ENCODE measurements around the gene SLC8A1.

The SLC8A1 gene

DNA sequence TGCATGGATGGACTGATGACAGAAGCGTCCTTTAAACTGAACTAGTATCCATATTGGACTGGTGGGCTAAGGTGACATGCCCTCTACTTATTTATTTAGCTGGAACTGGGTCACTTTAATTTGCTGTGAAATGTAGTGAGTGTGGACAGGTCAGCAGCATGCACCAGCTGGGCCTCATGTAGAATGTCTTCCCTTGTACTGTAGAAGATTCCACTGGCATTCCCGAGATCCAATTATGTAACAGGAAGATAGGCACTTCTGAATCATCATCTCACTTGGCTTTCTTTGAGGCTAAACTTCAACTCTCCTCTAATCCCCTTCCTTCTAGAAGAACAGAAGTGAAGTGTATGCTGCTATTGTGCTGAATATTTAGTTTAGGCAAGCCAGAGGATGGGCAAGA, 296.2 kb downstream of the SLC8A1 start:
- ChIA-PET POLR2A (ENCODE audit: low non-redundant PET) (no interaction called here), CTCF (interaction anchor here (0.6 kb wide), 1 partner anchor 191 kb away, joined by 3 read pairs; no protein-coding TSS in a partner anchor)
- TF ChIP-seq, protein P1, sequence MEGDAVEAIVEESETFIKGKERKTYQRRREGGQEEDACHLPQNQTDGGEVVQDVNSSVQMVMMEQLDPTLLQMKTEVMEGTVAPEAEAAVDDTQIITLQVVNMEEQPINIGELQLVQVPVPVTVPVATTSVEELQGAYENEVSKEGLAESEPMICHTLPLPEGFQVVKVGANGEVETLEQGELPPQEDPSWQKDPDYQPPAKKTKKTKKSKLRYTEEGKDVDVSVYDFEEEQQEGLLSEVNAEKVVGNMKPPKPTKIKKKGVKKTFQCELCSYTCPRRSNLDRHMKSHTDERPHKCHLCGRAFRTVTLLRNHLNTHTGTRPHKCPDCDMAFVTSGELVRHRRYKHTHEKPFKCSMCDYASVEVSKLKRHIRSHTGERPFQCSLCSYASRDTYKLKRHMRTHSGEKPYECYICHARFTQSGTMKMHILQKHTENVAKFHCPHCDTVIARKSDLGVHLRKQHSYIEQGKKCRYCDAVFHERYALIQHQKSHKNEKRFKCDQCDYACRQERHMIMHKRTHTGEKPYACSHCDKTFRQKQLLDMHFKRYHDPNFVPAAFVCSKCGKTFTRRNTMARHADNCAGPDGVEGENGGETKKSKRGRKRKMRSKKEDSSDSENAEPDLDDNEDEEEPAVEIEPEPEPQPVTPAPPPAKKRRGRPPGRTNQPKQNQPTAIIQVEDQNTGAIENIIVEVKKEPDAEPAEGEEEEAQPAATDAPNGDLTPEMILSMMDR (conservative IDR thresholded peaks at IDR 0.05; ENCODE audit: low read depth): no peak
- H3K27ac ChIP-seq: no peak overlapping the region
- DNase-seq (ENCODE audit: low spot score): no peak

DNA sequence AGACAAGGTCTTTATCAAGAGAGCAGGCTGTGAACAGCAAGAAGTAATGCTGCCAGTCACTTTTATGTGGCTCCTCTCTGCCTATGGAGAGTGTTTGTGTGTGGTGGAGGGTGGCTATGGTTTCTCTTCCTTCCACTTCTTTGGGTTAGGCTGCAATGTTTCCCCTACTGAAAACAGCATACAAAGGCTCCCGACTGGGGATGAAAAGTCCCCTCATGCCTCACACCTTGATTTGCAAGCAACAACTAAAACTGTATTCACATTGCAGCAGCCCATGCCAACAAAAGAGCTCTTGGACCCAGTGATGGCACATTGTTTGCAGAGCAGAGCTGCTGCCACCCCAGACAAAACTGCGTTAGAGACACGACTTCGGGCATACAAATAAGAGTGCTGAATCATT, 301.6 kb downstream of the SLC8A1 start:
- TF ChIP-seq, protein P1 (conservative IDR thresholded peaks at IDR 0.05; ENCODE audit: low read depth): no peak
- no peak for DNase-seq (ENCODE audit: low spot score)
- CTCF ChIA-PET: interaction anchor here (0.9 kb wide), 1 partner anchor 16 kb away, joined by 3 read pairs; no protein-coding TSS in a partner anchor
- POLR2A ChIA-PET (ENCODE audit: low non-redundant PET): no interaction called here
- no peak overlapping the region for H3K27ac ChIP-seq

DNA sequence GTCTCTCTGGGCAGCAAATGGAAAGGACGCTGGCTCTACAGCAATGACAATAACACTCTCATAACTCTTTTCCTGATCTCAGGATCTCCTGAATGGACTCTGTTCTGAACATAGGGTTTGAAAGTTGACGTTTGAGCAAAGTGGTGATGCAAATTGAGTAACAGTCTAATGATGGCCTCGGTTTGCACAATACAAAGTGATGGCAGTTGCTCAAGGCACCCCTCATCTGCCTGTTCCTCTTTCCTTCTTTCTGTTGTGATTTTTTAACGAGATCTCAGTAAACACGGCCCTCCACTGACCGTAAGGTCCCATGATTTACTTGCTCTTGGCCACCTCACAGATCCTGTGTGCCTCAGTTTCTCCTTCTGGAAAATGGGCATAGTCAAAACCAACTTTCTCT, 303.6 kb downstream of the SLC8A1 start:
- H3K27ac ChIP-seq: no peak overlapping the region
- no peak for DNase-seq (ENCODE audit: low spot score)
- ChIA-PET POLR2A (ENCODE audit: low non-redundant PET) (no interaction called here), CTCF (interaction anchor here (0.9 kb wide), 1 partner anchor 269 kb away, joined by 3 read pairs; no protein-coding TSS in a partner anchor)
- TF ChIP-seq, protein P1 (conservative IDR thresholded peaks at IDR 0.05; ENCODE audit: low read depth): no peak

DNA sequence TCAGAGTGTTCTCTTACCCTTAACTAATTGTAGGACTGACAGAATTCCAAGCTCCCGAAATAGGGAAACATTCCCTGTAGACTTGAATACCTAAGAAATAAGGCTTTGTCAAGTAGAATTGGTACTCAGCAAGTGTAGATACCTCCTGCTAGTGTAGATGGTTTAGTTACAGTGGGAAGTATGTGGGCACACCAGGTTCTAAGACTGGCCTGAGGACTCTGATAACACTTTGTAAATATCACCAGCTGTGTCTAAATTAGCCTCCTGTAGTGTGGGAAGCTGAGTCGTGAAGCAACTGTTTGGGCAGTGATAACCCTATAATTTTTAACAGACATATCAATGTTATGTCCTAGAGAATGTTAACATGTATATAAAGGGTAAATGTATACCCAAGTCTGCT, 304.5 kb downstream of the SLC8A1 start:
- no peak overlapping the region for H3K27ac ChIP-seq
- ChIA-PET CTCF (interaction anchor here (0.6 to 0.9 kb wide), 2 partner anchors 270 to 423 kb away, joined by 3 read pairs; no protein-coding TSS in a partner anchor), POLR2A (ENCODE audit: low non-redundant PET) (no interaction called here)
- DNase-seq (ENCODE audit: low spot score): no peak
- TF ChIP-seq, protein P1 (conservative IDR thresholded peaks at IDR 0.05; ENCODE audit: low read depth): no peak

DNA sequence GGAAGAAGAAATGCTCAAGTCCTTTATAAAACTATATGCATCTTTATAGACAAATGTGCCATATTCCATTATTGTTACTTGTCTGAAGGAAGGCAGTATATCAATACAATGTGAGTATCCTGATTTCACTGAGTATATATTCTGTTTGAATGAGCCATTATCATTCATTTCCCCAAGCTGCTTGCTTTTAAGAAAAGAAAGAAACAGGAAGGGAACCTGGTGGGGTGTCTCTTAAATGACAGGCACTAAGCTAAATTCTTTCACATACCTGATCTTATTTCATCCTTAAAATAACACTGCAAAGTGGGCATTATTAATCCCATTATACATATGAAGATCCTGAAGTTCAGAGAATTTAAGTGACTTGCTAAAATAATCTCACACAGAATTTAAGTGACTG, 307.9 kb downstream of the SLC8A1 start:
- TF ChIP-seq, protein P1 (conservative IDR thresholded peaks at IDR 0.05; ENCODE audit: low read depth): no peak
- DNase-seq (ENCODE audit: low spot score): no peak
- no peak overlapping the region for H3K27ac ChIP-seq
- POLR2A ChIA-PET (ENCODE audit: low non-redundant PET): no interaction called here
- CTCF ChIA-PET: no interaction called here

DNA sequence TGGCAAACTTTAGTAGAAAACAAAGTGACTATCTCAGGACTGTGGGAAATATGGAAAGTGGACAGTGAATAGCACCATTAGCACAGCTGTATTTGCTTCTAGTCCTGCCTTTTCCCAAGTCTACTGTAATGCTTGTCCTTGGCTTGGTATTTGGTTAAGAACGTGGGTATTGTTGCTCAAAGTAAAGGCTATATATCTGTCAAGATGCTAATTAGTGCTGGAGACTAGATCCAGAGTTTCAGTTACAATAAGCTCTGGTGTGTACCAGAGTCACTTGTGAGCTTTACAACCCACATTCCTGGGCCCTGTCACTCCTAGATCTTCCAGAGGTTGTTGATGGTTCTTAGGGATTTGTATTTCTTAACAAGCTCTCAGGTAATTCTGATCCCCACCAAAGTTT, 313.6 kb downstream of the SLC8A1 start:
- TF ChIP-seq, protein P1 (conservative IDR thresholded peaks at IDR 0.05; ENCODE audit: low read depth): no peak
- no peak for DNase-seq (ENCODE audit: low spot score)
- ChIA-PET CTCF (interaction anchor here (0.7 kb wide), 1 partner anchor 193 kb away, joined by 5 read pairs; no protein-coding TSS in a partner anchor), POLR2A (ENCODE audit: low non-redundant PET) (no interaction called here)
- no peak overlapping the region for H3K27ac ChIP-seq
